T-helper 1 cell (primary cell): Measurements from ENCODE around the gene CXCL12.

Experiments used
- DNase-seq, 5 donors: peaks; one replicate each; pipeline ENCODE4 v3.0.0-alpha.2; 2012 to 2020

CXCL12 gene

DNA sequence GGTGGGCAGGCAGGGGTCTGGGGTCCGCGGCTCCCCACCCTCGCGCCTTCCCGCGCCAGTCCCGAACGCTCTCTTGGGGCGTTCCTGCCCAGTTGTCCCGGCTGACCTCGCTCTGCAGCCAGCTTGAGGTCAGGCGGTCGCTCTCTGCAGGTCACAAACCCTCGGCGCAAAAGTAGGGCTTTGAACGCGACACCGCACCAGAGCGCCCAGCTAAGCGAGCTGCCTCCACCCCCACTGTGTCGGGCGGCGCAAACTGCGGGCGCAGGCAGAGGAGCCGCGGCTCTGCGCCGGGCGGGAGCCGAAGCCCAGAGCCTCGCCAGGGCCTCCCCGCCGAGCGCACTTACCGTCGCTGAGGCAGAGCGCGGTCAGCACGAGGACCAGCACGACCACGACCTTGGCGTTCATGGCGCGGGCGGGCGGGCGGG, 284 bp downstream of the CXCL12 start:
- no peak for DNase-seq

- DNase-seq = no peak
These were observed 922 bp downstream of the CXCL12 start for GRCh38 chr10:44383749-44384600.

DNA sequence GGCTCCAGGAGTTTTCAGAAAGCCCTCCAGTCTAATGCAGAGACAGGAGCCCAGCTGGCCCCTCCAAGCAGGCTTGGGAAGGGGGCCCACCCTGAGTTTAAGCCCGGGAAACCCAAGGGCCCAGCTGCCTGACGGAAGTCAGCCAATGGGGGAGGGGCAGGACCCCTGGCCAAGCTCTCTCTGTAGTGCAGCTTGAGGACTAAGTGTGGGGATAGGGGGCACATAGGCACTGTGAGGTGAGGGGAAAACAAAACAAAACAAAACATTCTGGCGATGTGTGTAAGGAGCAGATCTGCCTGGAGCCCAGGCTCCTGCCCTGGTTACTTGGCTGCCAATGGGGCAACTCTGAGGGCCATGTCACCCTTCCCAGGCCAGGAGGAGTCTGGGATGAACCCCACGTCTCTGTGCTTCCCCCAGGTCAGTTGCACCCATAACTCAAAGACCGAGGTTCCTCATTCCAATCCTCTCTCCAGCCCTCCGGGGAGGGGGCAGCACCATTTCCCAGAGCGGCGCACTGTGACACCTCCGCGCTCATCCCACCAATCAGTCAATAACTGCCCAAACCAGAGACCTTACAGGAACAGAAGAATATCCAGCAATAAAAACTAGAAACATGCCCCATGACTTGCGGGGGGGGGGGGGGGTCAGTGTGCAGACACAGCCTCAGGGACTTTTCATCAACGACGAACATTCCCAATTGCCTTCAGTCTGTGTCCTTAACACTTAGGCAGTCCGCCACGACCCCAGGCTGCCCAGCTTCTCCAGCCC, 1.7 kb downstream of the CXCL12 start:
- no peak for DNase-seq

DNA sequence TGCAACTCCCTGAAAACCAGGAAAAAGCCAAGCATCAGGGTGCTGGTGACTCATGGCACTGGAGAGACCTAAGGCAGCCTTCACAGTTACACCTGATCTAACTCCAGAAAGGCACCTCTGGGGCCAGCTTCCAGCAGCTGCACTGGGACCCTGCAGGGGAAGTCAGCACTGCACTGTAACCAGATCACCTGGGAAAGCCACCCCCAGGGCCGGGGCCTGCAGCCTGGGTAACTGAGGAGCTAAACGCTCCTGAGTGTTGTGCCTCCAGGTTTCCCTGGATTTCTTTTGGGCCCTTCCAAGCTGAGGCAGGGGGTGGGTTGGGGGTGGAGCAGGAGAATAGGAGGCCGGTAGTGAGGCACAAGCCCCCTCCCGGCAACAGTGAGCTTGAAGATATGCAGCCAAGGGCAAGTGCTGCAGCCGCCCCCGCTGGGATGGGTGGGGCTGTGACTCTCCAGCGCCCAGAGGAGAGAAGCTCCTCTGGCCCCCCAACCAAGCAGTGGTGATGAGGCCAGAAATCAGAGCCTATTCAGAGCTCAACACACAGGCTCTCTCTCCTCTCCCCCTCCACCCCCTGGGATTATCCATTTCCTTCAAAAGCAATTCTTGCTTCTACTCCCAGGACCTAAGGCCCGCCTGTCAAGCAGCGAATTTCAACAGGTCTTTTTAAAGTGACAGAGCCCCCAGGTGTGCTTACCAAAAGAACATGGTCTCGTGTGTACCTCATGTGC, 2.6 kb downstream of the CXCL12 start:
- DNase-seq = no peak

- no peak for DNase-seq
These were observed 3.9 kb downstream of the CXCL12 start for GRCh38 chr10:44380829-44381600.

DNA sequence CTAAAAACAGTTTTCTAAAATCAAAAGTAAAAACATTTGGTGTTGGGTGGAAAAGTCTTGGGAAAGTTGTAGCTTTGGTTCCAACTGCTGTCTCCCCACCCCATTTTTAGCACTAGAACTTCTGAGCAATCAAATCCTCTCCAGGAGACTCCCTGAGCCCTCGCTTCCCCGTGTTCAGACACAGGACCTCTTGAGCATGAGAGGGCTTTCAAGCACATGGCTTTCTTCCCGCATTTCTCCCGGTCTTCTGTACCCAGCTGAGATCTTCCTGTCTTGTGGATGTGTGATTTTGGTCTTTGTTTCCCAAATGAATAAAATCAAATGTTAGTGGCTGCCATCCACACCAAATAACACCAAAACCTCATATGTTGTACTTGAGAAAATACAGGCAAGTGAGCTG, 5.0 kb downstream of the CXCL12 start:
- DNase-seq = no peak

- DNase-seq = no peak
These were observed 6.3 kb downstream of the CXCL12 start for GRCh38 chr10:44378626-44379025.

DNA sequence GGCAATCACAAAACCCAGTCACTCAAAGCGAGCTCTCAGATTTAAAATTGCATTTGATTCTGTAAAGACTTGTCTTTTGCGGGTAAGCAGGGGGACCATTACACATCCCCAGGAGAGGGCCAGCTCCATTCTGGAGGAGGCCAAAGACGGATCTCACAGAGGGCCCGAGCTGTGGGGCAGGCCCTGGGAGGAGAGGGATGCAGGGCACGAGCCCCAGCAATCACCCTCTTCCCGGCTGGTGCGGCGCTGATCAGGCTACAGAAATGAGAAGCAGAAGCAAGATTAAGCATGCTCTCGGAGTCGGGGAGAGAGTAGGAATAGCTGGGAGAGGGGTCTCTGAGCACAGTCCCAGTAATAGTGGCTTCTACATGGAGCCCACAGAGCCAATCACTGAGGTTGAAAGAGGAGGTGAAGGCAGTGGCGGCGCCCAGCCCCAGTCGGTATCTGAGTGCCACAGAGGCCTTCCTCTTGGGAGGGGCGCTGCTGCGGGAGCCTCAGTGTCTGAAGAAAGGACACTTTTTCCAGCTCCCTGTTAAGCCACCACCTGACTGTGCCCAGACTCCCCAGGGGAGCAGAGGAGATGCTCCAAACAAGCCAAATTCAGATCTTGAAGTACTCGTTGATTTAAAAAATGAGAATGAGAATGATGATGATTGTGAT, 7.1 kb downstream of the CXCL12 start:
- DNase-seq = no peak

DNA sequence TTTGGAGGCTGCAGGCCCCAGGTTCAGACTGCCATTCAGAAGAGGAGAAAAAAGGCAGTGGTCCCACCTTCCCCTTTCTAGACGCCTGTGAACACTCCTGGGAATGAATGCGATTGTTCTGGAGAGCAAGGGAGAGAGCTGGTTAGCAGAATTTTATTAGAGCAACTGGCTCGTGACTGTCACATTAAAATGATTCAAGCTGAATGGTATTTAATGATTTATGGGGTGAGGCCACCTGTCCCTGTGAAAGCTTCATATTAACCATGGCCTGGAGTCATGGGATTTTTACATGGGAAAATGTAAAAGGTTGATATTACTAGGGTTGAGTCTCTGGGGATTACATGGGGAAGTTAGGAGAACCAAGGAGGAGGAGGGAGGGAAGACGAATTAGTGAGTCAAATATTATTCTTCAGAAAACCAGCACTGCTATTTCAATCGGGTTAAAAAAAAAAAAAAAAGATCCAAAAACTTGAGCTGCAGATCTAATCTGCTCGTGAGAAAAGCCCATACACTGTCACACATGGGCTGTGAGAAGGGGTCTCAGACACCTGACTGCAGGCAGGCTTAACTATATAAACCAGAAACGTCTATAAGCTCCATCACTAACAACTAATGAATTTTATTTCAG, 8.3 kb downstream of the CXCL12 start:
- DNase-seq = no peak

DNA sequence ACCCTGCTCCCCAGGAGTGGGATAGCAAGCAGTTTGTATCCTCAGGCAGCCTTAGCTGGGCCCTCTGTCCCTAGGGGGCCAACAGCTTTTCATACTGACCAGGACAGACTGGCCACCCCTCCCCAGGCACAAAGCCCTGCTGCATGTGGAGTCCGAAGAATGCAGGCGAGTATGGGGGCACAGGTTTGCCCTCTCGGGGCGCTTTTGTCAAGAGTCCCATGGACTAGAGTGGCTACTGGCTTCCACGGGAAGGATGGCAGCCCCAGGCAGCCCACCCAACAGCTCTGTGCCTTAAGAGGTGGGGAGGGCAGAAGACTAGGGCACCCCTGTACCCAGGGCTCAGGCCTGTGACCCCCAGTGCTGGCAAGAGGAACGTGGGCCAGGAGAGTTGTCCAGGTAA, 10.7 kb downstream of the CXCL12 start:
- DNase-seq = no peak

DNA sequence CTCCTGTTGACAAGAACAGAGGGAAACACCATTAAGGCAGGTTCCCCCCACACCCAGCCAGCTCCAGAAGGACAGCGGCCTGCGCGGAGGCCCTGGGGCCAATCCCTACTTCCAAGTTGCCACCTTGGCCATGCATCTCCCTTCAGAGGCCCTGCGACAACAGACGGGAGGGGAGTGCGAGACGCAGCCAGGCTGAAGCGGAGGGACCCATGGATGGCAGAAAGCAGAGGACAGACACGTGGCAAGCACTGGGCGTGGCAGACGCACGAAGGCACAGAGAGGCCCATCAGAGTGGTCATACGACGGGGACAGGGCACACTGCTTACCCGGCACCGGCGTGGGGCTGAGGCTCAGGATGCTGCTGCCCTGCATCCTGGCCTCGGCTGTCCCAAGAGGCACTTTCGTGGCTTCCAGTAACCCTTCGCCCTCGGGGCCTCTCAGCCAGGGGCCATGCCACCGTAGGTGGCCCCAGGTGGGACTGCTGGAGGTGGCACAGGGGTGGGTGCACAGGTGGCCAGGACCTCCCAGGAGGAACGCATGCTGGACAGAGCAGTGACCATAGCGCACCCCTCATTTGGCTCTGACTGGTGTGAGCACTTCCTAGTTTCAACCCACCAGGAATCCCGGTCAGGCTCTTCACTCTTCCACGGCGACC, 11.4 kb downstream of the CXCL12 start:
- no peak for DNase-seq

DNA sequence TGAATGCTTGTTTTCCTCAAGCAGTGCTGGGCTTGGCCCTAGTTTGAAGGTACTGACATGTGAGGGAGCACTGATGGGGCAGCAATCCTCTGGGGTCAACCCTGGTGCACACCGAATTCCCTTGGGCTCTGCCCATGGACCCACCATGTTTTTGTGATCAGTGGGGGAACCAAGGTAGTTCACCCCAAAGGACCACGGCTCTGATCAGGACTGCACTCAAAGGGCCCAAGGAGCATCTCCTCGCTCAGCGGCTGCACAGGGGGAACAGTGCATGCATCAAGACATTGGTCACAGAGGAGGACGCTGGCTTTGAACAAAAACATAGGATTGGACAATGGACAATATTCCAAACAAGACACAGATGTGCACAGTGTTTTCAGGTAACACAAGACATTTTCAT, 12.7 kb downstream of the CXCL12 start:
- no peak for DNase-seq

GRCh38 chr10:44370731-44371248, 14.1 kb downstream of the CXCL12 start:
- no peak for DNase-seq

- no peak for DNase-seq
These were observed 15.0 kb downstream of the CXCL12 start for GRCh38 chr10:44369854-44370253.

DNA sequence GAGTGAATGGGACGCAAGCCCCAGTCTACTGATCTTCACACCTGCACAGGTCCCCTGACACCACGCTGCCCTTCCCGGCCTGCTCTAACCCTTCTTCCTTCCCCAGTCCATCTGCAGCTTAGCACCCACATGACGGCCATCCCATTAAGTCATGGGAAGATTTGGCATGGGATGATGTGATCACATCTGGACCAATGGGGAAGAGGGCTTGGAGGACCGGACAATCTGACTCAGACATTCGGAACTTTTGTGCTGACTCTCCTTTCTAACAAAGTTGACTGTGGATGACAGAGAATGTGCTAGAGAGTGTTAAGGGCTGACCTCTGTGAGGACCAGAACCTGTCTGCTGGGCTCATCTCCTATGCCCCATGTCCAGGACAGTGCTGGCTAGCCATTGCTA, 15.6 kb downstream of the CXCL12 start:
- DNase-seq = no peak

DNA sequence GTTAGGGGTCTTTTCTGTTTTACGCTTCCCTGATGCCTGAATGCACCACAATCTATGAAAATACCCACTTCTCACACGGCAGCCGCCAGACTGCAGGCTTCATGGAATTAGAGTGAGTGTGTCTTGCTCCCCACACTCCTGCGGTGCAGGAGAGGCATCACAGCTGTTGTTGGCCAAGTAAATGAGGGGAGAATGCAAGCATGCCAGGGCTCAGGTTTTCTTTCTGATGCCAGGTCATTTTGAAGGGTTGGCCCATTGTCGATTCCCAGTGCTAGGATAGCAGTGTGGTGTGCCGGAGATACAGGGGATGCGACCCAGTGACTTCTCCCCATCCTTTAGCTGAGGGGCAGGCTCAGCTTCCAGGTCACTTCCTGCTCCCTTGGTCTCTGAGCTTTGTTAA, 16.3 kb downstream of the CXCL12 start:
- no peak for DNase-seq

- no peak for DNase-seq
These were observed 17.8 kb downstream of the CXCL12 start for GRCh38 chr10:44366941-44367630.

GRCh38 chr10:44364566-44364965, 20.3 kb downstream of the CXCL12 start:
- no peak for DNase-seq

DNA sequence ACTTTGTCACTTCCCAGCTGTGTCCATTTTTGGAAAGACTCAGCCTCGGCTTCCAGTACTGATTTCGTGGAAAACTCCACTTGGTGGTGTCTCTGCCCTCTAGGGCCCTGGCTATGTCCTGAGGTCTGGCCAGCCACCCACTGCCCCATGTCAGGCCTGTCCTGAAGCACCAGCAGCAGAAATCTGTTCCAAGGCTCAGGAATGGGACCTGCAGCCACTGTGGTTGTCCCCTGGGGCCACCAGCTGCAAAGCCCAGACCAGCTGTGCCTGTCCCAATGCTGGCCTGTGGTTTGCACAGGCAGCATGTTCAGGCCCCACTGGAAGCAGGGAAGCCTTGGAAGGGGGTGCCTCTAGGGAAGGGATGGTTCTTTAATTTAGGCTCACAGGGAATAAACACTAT, 21.2 kb downstream of the CXCL12 start:
- DNase-seq = no peak
